HL-60/S4 (cell line): ENCODE data around the gene OXGR1.
"Not testable (repeated sequence)": the region's sequence is repeated elsewhere in the genome, so short reads cannot be mapped to it uniquely, and the experiment has no call there.

Experiments
- in situ Hi-C: fragments of 300-500 bp; cut with MboI; formaldehyde crosslinking; loops from 2 replicates; pipeline ENCODE4 v1.14.3; 2022; ENCODE audit warnings: low sequenced_read_pairs

Gene OXGR1

DNA sequence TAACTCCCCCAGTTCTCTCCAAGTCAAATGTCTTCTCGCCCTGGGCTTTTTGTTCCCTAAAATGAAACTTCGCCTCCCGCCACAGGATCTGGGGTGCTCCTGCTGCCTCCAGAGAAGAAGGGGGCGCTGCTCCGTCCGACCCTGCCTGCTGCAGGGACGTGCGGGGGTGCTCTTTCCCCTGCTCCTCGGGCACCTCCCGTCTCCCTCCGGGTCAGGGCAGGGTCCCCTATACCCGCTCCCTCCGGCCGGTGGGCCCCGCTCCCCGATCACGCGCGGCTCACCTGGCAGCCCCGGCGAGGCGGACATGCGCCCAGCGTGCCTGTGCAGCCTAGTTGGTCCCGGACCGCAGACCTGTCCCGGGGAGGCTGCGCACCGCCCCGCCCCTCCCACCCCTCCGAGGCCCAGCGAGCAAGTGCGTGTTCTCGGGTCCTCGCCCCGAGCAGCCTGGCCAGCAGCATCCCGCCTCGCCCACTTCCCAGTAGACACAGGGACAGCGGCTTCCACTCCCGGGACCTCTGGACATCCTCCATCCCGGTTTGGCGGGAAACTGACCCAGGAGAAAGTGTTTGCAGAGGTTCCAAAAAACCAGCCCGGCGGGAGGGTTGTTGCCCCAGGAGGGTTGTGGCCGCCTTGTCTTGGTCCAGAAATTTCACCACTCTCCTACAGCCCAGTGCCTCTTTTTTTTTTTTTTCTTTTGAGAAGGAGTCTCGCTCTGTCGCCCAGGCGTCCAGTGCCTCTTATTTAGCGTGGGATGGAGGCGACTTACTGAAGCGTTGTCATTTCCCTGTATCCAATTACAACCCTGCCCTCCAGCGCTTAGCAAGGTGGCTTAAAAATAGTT is at the start of gene OXGR1:
TSS of gene OXGR1 (minus strand) at position 460 of the 841 bp plus-strand sequence. CDS start 6,717 bp downstream, outside the sequence.
- in situ Hi-C loops = no loop called here

DNA sequence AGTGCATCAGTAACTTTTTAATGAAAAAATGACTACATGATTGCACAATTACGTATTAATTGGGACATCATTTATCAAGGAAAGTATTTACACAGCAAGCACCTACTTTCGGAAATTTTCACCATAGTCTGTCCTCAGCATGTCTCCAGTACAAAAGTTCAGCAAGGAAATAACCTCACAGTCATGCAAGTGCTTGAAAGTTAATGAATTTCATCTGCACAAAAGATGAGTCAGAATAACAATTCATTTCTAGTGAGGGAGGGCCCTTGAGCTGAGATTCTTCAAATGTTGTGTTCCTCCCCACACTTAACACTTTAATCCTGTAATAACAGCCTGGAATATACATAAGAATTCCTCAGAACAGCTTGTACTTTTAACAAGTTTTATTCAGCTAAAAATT is 49.0 kb upstream of the OXGR1 start:
- in situ Hi-C loops = no loop called here

DNA sequence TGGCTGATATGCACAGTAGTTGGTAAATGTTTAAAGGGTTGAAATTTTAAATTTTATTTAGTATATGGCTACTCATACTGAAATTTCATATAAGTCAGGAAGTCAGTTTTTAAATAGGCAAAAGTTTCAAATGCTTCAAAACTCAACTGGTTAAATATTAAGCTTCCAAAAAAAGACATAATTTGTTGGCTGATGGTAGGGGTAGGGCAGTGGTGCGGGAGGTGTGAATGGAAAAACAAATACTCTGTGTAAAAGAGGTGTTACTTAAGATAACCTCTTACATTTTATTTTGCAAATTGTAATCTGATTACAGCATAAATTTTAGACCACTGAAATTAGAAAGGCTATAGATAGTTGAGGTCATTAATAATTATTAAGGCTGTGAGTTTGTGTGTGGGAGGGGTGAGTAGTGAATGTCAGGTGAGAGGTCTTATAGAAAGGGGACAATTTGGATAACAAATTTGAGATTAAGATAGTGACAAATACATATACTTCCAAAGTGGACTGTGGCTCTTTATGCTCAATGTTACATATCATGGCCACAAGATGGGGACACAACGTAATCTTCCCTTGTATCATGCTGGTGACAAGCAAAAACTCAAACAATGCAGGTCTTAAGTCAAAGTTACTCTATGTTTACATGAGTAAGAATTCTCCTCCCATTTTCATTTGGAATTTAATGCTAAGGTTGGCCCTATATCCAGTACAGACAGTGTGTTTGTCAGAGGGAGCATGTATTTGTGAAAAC is 36.6 kb upstream of the OXGR1 start:
- in situ Hi-C loops = no loop called here

DNA sequence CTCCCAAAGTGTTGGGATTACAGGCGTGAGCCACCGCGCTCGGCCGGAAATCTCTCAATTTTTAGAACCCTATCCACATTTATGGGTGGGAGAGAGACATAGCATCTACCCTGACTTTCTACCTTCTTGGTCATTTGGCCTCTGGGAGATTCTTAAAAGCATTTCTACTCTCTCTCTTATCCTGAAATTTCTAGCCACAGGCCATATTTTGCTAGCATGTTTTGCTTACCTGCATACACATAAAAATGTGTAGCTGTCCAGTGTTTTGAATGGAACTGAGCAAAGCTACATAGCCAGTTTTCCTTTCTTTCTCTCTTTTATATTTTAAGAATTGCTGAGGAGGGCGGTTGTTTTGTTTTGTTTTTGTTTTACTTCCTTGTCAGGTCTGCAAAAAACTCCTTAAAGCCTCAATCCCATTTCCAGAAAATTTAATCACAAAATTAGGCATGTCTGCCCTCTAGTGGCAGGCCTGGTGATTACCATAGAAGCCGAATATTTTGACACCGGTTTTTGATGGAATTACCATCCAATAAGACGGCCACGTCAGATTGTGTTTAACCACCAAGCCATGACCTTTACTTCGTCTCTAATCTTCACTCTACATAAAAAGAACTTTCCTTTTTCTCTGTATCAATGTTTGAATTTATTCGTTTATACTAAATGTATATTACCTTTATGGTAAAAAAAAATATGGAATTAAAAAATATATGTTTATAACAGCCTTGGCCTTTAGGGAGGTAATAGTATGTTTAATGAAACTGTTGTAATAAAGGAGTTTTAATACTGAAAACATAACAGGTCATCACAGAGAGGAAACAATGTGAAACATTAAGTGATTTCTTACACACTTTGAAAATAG is 34.4 kb upstream of the OXGR1 start:
- in situ Hi-C loops = no loop called here

DNA sequence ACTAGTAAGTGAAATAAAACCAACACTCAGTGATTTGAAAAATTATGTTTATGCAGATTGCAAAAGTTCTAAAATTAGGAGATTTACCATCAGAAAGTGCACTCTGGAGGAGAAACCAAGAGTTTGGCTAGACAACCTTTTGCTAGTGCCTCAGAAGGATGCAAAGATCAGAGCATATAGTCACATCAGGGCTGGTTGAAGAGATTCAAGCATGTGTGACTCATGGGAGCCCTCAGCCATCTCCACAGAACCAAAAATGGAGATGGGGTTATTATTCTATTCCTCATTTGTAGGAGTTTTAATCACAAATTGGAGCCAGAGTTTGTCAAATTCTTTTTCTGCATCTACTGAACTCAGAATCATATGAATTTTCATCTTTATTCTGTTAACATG is 32.9 kb upstream of the OXGR1 start:
- in situ Hi-C loops = no loop called here

DNA sequence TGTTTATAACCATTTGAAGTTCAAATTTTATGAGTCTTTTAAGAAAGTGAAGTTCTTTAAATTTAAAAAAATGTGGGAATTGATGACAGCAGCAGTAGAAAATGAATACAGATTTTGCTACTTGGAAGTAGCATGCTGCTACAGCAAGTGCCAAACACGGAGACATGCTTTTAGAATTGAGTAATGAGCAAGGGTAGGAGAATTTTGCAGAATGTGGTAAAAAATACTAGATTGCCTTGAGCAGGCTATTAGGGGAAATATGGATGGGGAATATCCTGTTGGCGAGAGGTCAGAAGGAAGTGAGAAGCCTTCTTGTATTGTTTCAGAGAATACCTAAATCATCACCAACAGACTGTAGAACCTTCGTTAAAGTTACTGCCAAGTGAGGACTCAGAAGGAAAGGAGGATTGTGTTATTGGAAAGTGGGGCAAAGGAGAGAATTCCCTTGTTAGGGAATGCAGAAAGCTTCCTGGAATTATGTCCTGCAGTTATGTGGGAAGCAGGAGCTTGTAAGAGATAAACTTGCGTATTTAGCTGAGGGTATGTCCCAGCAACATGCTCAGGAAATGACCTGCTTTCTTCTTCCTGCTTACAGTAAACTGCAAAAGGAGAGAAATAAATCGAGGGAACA is 32.4 kb upstream of the OXGR1 start:
- in situ Hi-C loops = no loop called here

DNA sequence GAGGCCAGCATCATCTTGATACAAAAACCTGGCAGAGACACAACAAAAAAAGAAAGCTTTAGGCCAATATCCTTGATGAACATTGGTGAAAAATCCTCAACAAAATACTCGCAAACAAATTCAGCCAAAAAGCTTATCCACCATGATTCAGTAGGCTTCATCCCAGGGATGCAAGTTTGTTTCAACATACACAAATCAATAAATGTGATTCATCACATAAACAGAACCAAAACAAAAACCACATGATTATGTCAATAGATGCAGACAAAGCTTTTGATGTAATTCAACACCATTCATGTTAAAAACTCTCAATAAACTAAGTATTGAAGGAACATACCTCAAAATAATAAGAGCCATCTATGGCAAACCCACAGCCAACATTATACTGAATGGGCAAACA is 29.5 kb upstream of the OXGR1 start:
- in situ Hi-C loops = not testable (repeated sequence)

DNA sequence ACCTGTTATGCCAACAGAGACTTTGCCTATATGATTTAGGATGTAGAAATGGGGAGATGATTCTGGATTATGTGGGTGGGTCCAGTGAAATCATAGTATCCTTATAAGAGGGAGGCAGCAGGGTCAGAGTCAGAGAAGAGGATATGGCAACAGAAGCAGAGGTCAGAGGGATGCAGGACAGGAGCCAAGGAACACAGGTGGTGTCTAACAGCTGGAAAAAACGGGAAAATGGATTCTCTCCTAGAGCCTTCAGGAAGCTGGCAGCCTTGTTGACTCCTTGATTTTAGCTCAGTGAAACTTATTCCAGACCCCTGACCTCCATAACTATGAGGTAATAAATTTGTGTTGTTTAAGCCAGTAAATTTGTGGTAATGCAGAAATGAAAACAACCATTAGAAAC is 28.8 kb upstream of the OXGR1 start:
- in situ Hi-C loops = no loop called here

DNA sequence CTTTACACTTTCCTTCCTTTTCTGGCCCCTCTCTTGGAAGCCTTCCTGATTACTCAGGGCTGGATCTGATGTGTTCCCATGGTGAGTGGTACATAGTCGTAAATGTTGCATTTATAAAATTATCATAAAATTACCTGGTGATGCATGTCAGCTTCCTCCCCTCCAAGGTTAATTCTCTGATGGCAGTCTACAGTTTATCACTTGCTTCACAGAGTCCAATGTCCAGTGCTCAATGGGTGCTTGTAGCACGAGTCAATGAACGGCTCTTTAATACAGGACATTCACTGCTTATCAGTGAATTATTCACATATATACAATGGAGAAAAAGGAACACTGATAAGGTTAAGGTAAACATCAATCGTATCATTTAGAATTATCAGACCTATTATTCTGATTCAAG is 27.0 kb upstream of the OXGR1 start:
- in situ Hi-C loops = no loop called here

DNA sequence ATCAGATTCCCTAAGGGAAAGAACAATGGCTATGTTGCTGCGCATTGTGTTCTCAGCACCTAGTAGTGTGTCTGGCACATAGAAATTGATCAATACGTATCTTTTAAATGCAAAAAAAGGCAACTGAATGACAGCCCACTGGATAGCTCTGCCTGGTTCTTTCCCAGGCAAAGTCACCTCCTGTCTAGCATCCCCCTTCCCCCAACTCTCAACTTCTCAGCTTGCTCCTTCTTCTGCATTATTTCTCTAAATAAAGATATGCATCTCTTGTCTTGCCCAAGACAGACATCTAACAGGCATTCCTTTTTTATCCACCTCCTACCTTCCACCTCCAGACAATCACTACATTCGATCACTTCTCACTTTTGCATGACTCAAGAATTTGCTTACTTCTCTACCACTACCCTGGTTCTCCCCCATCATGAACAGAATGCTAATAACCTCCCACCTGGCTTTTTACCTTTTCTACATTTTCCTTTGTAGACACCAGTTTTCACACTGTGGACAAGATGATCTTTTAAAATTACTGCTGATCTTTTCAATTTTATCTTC is 26.5 kb upstream of the OXGR1 start:
- in situ Hi-C loops = no loop called here

DNA sequence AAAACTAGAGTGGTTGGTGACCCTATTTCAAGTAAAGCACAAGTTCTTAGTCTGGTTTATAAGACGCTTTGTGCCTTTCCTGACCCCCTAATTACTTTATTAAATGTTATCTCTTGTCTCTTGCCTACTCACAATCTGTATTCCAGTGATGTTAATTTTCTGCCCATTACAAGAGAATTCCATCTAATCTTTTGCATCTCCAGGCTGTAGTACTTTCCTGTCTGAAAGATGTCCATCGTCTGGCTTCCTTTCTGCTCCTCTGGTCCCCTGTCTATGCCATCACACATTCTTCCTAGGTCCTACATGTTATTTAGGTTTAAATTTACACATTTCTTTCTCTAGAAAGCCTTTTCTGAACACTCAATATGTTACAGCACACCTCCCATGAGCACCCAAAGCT is 25.9 kb upstream of the OXGR1 start:
- in situ Hi-C loops = no loop called here

DNA sequence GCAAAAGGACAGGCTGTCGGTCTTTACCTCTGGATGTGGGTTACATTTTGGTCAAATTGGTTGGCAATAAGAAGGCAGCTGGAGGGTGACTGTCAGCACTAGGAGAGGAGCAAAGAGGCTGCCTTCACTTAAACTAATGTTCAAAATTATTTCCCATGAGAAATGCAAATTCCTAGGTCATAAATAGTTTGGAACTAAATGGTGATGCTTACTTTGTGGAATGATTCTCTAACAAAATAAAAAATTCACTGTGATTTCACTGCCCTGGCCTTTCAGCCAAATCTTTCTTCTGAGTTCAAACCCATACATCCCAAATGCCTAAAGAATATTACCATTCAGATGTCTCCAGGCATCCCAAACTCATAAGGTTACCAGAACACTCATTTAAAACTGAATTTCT is 25.0 kb upstream of the OXGR1 start:
- in situ Hi-C loops = no loop called here

DNA sequence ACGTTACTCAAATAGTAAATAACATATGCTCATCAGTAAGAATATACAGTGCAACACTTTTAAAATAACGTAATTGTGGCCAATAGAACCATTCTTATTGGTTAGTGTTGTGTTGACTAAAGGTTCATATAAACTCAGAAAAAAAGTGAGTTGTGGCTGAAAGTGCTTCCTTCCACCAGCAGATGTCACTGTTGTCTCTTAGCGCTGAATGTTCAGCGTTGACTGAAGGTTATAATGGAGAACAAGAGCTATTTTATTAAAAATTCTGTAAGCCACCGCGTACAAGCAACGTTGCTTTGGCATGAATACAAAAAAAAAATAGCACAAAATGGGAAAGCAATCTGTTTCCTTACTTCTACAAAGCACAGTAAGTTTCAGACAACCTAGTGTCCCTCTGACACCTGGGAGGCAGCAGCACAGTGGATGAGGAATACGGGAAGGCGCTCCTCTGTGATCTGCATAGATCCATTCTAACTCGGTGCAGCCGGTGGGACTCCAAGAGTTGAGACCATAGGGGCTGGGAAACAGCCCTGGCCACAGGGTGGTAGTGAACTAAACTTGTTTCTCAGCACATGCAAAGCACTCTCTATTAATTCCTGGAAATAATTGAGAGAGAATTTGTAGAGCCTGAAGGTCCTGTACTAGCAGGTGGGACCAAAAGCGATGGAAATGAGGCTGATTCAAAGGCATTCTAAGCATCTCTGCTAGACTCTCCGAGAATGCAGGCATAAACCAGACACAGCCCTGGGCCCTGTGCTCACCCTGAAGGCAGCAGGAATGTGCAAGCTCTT is 23.9 kb upstream of the OXGR1 start:
- in situ Hi-C loops = no loop called here

DNA sequence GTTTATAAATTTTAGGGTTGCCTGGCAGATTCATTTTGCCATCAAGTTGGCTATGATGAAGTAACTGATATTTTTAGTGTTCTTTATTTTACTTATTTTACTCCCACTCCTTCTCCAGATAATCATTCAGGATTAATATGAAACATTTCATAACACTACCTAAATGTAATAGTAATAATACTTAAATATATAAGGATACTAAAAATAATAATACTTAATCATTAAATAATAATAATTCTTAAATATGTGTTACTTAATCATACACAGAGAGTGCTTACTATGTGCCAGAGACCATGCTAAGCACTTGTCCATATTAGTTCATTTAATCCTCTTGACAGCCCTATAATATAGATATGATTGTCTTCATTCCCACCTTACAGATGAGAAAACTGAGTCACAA is 23.0 kb upstream of the OXGR1 start:
- in situ Hi-C loops = no loop called here

DNA sequence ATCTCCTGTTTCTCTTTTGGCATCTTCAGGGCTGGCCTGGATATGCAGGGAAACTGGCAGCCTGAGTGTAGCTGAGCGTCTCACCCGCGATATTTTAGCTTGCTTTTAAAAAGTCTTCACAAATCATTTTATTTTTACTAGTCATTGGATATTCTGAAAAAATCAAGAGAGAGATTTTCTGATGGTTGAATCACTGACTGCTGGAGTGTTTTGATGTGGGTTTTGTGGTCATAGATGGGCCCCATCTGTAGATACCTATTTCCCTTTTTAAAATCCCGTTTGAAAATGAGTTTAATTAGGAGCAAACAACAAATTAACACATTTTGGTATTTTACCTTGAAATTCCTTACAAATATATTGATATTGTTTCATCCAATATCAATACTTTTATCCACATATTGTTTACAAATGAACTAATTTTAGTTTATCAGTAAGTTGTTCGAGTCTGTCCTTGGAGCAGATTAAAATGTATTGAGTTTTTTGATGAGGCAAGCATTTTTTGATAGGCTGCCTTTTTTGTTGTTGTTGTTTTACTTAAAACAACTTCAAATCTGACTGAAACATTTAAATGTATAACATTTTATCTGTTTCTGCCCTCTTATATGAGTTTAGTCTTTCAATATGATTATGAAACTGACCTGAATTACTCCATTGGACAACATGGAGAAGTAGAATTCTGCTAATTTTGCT is 21.5 kb upstream of the OXGR1 start:
- in situ Hi-C loops = no loop called here

DNA sequence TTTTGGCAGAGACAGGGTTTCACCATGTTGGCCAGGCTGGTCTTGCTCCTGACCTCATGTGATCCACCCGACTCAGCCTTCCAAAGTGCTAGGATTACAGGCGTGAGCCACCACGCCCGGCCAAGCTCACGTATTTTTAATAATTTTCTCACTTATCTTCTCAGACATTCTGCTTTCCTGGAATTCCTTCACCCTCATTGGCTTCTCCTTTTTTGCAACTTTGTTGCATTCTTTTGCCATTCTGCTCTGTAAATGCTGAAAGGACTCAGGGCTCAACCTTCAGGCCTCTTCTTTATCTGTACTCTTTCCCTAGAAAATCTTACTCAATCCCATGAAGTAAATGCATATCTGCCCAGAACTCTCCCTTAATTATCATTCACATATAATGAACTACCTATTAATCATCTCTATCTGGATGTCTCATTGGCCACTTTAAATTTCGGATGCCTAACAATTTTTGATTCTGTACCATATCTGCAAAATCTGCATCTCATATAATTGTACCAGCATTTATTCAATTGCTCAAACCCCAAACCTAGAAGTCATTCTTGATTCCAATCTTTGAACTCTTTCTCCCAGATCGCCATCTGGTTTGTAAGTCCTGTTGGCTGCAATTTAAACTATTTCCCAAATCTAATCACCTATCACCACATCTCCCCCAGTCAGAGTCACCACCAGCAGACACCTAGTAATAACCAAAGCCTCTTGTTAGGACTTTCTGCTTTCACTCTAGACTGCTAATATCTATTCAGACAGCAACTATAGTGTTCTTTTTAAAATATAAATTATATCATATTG is 18.2 kb upstream of the OXGR1 start:
- in situ Hi-C loops = no loop called here

DNA sequence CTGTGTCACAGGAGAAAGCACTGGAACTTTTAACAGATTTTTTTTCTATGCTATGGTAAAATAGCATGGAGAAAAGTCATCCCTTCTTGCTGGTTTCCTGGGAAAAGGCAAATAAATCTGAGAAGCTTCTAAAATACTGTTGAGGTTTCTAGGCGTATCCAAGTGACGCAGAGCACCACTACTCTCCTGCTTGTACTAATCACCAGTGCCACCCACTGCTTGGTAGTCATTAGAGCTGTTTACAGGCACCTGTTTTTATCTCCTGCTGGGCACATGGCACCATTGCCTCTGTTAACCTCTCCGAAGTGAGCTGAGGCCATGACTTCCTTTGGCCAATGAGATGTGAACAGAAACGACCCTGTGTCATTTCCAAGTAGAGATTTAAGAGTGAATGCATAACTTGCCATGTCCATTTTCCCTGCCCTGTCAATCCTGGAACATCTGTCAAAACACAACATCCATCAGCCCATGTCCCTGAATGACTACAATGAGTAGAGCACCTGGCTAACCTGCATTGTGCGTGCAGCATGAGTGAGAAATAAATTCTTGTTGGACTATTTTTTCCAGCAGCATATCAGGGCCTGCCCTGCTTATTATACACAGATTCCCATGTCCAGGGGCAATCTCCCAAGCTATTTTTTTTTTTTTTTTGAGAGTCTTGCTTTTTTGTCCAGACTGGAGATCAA is 17.3 kb upstream of the OXGR1 start:
- in situ Hi-C loops = no loop called here

DNA sequence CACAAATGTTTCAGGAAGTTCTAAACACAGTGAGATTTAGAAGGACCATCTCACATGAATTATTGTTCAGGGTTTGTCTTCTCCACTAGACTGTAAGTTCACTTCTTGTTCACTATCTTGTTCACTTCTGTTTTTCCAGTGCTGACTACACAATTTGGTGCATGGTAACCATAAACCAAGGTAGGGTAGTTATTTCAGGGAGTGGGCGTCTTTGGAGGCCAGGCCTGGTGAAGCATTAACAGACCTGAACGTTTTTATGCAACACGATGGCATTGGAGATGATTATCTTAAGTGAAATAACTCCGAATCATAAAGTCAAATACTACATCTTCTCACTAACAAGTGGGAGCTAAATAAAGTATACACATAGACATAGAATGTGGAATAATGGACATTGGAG is 14.4 kb upstream of the OXGR1 start:
- in situ Hi-C loops = no loop called here
